Calu3 (cell line): ENCODE measurements around the gene TECPR2. TPM values are rescaled to one million over a fixed set of nuclear protein-coding genes. Genes with fewer than 3 reads are reported as not detected.

Experiments
- BruUV-seq: library from RNA; stranded (reverse); fragments of 400-500 nt; replicated peaks from 2 replicates; lab custom pipeline; 2021; lab: Mats Ljungman, UMichigan
- CTCF ChIA-PET: fragments of 300-600 bp; sonication (Branson Sonifier 250); formaldehyde crosslinking; loops from one replicate; lab custom pipeline; 2022; ENCODE audit warnings: antibody characterized with exemption; lab: Charles Lee
- DNase-seq: peaks from one replicate; pipeline ENCODE4 v3.0.0; 2022
- H3K27ac Mint-ChIP-seq: one replicate; pipeline ENCODE4 v1.8.0; 2022; ENCODE audit warnings: mixed read lengths; ENCODE audit not compliant: unreplicated experiment
- H3K27me3 Mint-ChIP-seq: one replicate; pipeline ENCODE4 v1.8.0; 2022; ENCODE audit warnings: mixed read lengths; ENCODE audit not compliant: unreplicated experiment
- H3K36me3 Mint-ChIP-seq: one replicate; pipeline ENCODE4 v1.8.0; 2022; ENCODE audit warnings: mild to moderate bottlenecking, moderate library complexity, mixed read lengths; ENCODE audit not compliant: insufficient read depth, unreplicated experiment
- H3K4me1 Mint-ChIP-seq: one replicate; pipeline ENCODE4 v1.8.0; 2022; ENCODE audit warnings: mild to moderate bottlenecking, low read depth, mixed read lengths; ENCODE audit not compliant: unreplicated experiment
- H3K4me3 Mint-ChIP-seq: one replicate; pipeline ENCODE4 v1.8.0; 2022; ENCODE audit warnings: mild to moderate bottlenecking, low read depth, moderate library complexity, mixed read lengths; ENCODE audit not compliant: unreplicated experiment
- H3K9me3 Mint-ChIP-seq: one replicate; pipeline ENCODE4 v1.8.0; 2022; ENCODE audit warnings: low read depth, mixed read lengths; ENCODE audit not compliant: unreplicated experiment
- CTCF ChIP-seq: fragments of 200-600 bp; IDR thresholded peaks from one replicate; pipeline ENCODE4 v1.8.0; 2022; ENCODE audit warnings: antibody characterized with exemption; ENCODE audit not compliant: unreplicated experiment
- intact Hi-C: fragments of 100-400 bp; cut with micrococcal nuclease; formaldehyde crosslinking; loops from one replicate; pipeline ENCODE4 v1.10.0; 2022; ENCODE audit not compliant: unreplicated experiment
- total RNA-seq: library from RNA; stranded (reverse); gene quantifications from 2 replicates; pipeline ENCODE4 v1.2.3, GENCODE V29; 2022

The TECPR2 gene
- total RNA-seq, 1 experiment from 2014 or later = 21.7 TPM

GRCh38 chr14:102484316-102484715 lies 121.6 kb downstream of the TECPR2 start:
- peak overlapping the region; percentile 13 for H3K27ac Mint-ChIP-seq
- no peak overlapping the region for H3K4me3 Mint-ChIP-seq
- CTCF ChIA-PET = interaction anchor here (1.5 kb wide), 1 partner anchor 12 kb away, joined by 3 read pairs; no protein-coding TSS in a partner anchor
- no TSS peak for BruUV-seq
- no peaks in the 10 kb centered on the region for H3K27me3 Mint-ChIP-seq
- H3K36me3 Mint-ChIP-seq = peaks cover 10% of the 10 kb centered on the region
- peaks cover 12% of the 10 kb centered on the region for H3K4me1 Mint-ChIP-seq
- intact Hi-C loops = no loop called here
- TF ChIP-seq CTCF = no peak
- no peak for DNase-seq
- H3K9me3 Mint-ChIP-seq = peaks cover 6% of the 10 kb centered on the region

GRCh38 chr14:102485693-102486512 lies 123.2 kb downstream of the TECPR2 start:
- CTCF ChIA-PET = interaction anchor here (0.6 to 1.5 kb wide), 2 partner anchors 14 to 169 kb away, joined by 3 to 4 read pairs; no protein-coding TSS in a partner anchor
- Mint-ChIP-seq H3K9me3 (peaks cover 6% of the 10 kb centered on the region), H3K4me3 (no peak overlapping the region), H3K4me1 (peaks cover 12% of the 10 kb centered on the region), H3K27ac (no peak overlapping the region), H3K36me3 (peaks cover 6% of the 10 kb centered on the region), H3K27me3 (no peaks in the 10 kb centered on the region)
- intact Hi-C loops = no loop called here
- TF ChIP-seq CTCF = no peak
- no TSS peak for BruUV-seq
- DNase-seq = no peak

GRCh38 chr14:102486513-102487203 lies 123.9 kb downstream of the TECPR2 start:
- TF ChIP-seq CTCF = no peak
- intact Hi-C loops = no loop called here
- Mint-ChIP-seq H3K27ac (no peak overlapping the region), H3K4me1 (peaks cover 12% of the 10 kb centered on the region), H3K4me3 (no peak overlapping the region), H3K27me3 (no peaks in the 10 kb centered on the region), H3K36me3 (peaks cover 6% of the 10 kb centered on the region), H3K9me3 (peaks cover 6% of the 10 kb centered on the region)
- DNase-seq = no peak
- no TSS peak for BruUV-seq
- CTCF ChIA-PET = interaction anchor here (0.6 kb wide), 2 partner anchors 42 to 168 kb away, joined by 4 to 5 read pairs; no protein-coding TSS in a partner anchor

- CTCF ChIA-PET = no interaction called here
- no TSS peak for BruUV-seq
- intact Hi-C loops = no loop called here
Observed at GRCh38 chr14:102487204-102487577, 124.5 kb downstream of the TECPR2 start.

More at GRCh38 chr14:102487204-102487577, 124.5 kb downstream of the TECPR2 start:
- TF ChIP-seq CTCF = no peak
- Mint-ChIP-seq H3K36me3 (peaks cover 4% of the 10 kb centered on the region), H3K27ac (no peak overlapping the region), H3K4me1 (peaks cover 7% of the 10 kb centered on the region), H3K4me3 (no peak overlapping the region), H3K27me3 (no peaks in the 10 kb centered on the region), H3K9me3 (peaks cover 5% of the 10 kb centered on the region)
- no peak for DNase-seq
